WERI-Rb-1 (cell line): ENCODE data around the gene KCNJ4.
"Not testable (repeated sequence)": the region's sequence is repeated elsewhere in the genome, so short reads cannot be mapped to it uniquely, and the experiment has no call there.

Source experiments
- DNase-seq: peaks from one replicate; pipeline ENCODE4 v3.0.0-alpha.2; 2020
- H3K27ac ChIP-seq: fragments of 250-450 bp; sonication (Bioruptor Pico); 2 replicates; pipeline ENCODE4 v1.5.1; 2020; ENCODE audit warnings: mild to moderate bottlenecking, moderate library complexity
- H3K27me3 ChIP-seq: fragments of 250-450 bp; sonication (Bioruptor Pico); 2 replicates; pipeline ENCODE4 v1.5.1; 2021; ENCODE audit warnings: mild to moderate bottlenecking, low read depth, moderate library complexity; ENCODE audit not compliant: insufficient read depth, severe bottlenecking
- H3K36me3 ChIP-seq: fragments of 250-450 bp; sonication (Bioruptor Pico); 2 replicates; pipeline ENCODE4 v1.5.1; 2020; ENCODE audit warnings: mild to moderate bottlenecking, moderate library complexity
- H3K4me3 ChIP-seq: 2 replicates; pipeline ENCODE4 v1.5.1; 2011; ENCODE audit warnings: low read depth, mild to moderate bottlenecking, control low read depth, low read length
- H3K9me3 ChIP-seq: fragments of 250-450 bp; sonication (Bioruptor Pico); 2 replicates; pipeline ENCODE4 v1.5.1; 2021; ENCODE audit warnings: mild to moderate bottlenecking, moderate library complexity; ENCODE audit not compliant: severe bottlenecking
- CTCF ChIP-seq: IDR thresholded peaks from 2 replicates; pipeline ENCODE4 v1.5.1; 2011; ENCODE audit warnings: low read depth, mild to moderate bottlenecking, control low read depth, inconsistent platforms, low read length

KCNJ4 gene

GRCh38 chr22:38415046-38415445 lies 40.0 kb downstream of the KCNJ4 start:
- TF ChIP-seq CTCF, result 0 out of 2 replicates have a peak, but pooled peaks have one; percentile 6
- no peak for DNase-seq
- Histone ChIP-seq H3K36me3 (no peaks in the 10 kb centered on the region), H3K27ac (peak overlapping the region; percentile 57), H3K9me3 (peaks cover 5% of the 10 kb centered on the region), H3K27me3 (no peaks in the 10 kb centered on the region), H3K4me3 (no peak overlapping the region)

- Histone ChIP-seq H3K4me3 (no peak overlapping the region), H3K9me3 (peaks cover 6% of the 10 kb centered on the region), H3K27ac (peak overlapping the region; percentile 67), H3K36me3 (no peaks in the 10 kb centered on the region), H3K27me3 (no peaks in the 10 kb centered on the region)
- no peak for TF ChIP-seq CTCF
- DNase-seq, result no peak
These were observed 41.0 kb downstream of the KCNJ4 start for GRCh38 chr22:38414009-38414395.

- no peaks in the 10 kb centered on the region for H3K27me3 ChIP-seq
- H3K36me3 ChIP-seq, result no peaks in the 10 kb centered on the region
- H3K4me3 ChIP-seq, result peak overlapping the region; percentile 28
- DNase-seq, result peak; percentile 76
- H3K9me3 ChIP-seq, result peaks cover 6% of the 10 kb centered on the region
- peak overlapping the region; percentile 67 for H3K27ac ChIP-seq
- no peak for TF ChIP-seq CTCF
These were observed 41.7 kb downstream of the KCNJ4 start for GRCh38 chr22:38413085-38414008.

- peak; percentile 85 for TF ChIP-seq CTCF
- H3K27ac ChIP-seq, result peak overlapping the region; percentile 67
- no peaks in the 10 kb centered on the region for H3K27me3 ChIP-seq
- peak overlapping the region; percentile 28 for H3K4me3 ChIP-seq
- peaks cover 6% of the 10 kb centered on the region for H3K9me3 ChIP-seq
- H3K36me3 ChIP-seq, result no peaks in the 10 kb centered on the region
- peak; percentile 63 for DNase-seq
These were observed 42.4 kb downstream of the KCNJ4 start for GRCh38 chr22:38412435-38413084.

- Histone ChIP-seq H3K27me3 (no peaks in the 10 kb centered on the region), H3K27ac (no peak overlapping the region), H3K4me3 (no peak overlapping the region), H3K36me3 (no peaks in the 10 kb centered on the region), H3K9me3 (peaks cover 6% of the 10 kb centered on the region)
- TF ChIP-seq CTCF, result no peak
- DNase-seq, result no peak
These were observed 44.0 kb downstream of the KCNJ4 start for GRCh38 chr22:38411016-38411415.

- H3K27ac ChIP-seq, H3K36me3 ChIP-seq, DNase-seq, H3K9me3 ChIP-seq, H3K4me3 ChIP-seq, H3K27me3 ChIP-seq: not testable (repeated sequence)
These were observed 45.1 kb downstream of the KCNJ4 start for GRCh38 chr22:38409916-38410315.
